ENCODE data around the gene EEA1.

EEA1 gene

GRCh38 chr12:92877904-92878303, 51.2 kb downstream of the EEA1 start:
- no peak overlapping the region for H3K4me3 ChIP-seq (ENCODE audit: low read depth, low read length)
- DNase-seq (ENCODE audit: low read depth): no peak
- TF ChIP-seq CTCF (IDR thresholded peaks at IDR 0.05; ENCODE audit: insufficient read depth, low read depth, low read length, missing control alignments): no peak

- TF ChIP-seq CTCF (IDR thresholded peaks at IDR 0.05; ENCODE audit: insufficient read depth, low read depth, low read length, missing control alignments): no peak
- H3K4me3 ChIP-seq (ENCODE audit: low read depth, low read length): no peak overlapping the region
- no peak for DNase-seq (ENCODE audit: low read depth)
These were observed 52.6 kb downstream of the EEA1 start for GRCh38 chr12:92876496-92876895.

DNA sequence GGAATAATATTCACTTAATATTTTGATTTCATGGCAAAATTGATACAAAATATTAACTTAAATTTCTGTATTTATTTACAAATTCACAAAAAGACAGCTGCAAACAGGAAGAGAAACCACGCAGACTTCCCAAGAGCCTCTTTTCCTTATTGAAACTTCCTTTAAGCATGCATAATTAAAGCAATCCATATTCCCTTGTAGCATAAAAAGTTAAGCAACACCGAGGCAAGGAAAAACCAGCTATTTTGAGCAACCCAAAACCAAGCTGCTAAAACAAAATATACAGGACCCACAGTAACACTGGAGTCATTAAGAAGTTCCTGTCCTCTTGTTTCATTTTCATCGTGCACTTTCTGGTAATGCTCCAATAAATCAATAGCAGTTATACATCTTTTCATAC, 58.0 kb downstream of the EEA1 start:
- no peak overlapping the region for H3K4me3 ChIP-seq (ENCODE audit: low read depth, low read length)
- DNase-seq (ENCODE audit: low read depth): no peak
- TF ChIP-seq CTCF (IDR thresholded peaks at IDR 0.05; ENCODE audit: insufficient read depth, low read depth, low read length, missing control alignments): no peak

- DNase-seq (ENCODE audit: low read depth): no peak
- no peak for TF ChIP-seq CTCF (IDR thresholded peaks at IDR 0.05; ENCODE audit: insufficient read depth, low read depth, low read length, missing control alignments)
- no peak overlapping the region for H3K4me3 ChIP-seq (ENCODE audit: low read depth, low read length)
These were observed 62.7 kb downstream of the EEA1 start for GRCh38 chr12:92866418-92866817.

DNA sequence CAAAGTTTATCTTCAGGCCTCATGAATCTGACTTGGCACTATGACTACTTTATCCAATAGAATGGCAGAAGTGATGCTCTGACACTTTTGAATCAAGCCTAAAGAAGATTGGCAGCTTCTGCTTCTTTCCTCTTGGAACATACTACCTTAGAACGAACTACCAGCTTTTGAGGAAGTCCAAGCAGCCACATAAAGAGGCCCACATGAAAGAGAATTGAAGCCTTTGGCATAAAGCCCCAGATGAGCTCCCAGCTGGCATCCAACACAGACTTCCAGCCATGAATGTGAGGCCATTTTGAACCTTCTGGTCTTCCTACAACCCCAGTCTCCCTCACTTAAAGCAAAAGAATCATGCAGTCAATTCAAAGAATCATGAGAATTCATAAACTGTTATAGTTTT, 65.8 kb downstream of the EEA1 start:
- no peak overlapping the region for H3K4me3 ChIP-seq (ENCODE audit: low read depth, low read length)
- TF ChIP-seq CTCF (IDR thresholded peaks at IDR 0.05; ENCODE audit: insufficient read depth, low read depth, low read length, missing control alignments): no peak
- no peak for DNase-seq (ENCODE audit: low read depth)

DNA sequence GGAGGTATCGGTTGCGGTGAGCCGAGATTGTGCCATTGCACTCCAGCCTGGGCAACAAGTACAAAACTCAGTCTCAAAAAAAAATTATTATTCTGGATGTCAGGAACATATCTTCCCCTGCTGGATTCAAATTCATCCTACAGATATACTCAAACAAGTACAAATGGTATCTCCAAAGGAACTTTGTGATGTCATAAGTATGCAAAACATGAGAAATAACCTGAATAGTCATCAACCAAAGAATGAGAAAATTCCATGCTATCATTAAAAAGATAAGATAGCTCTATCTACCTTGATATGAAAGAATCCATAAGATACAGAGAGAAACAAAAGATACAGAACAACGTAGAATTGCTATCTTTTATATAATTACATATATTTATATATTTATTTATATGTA, 67.7 kb downstream of the EEA1 start:
- TF ChIP-seq CTCF (IDR thresholded peaks at IDR 0.05; ENCODE audit: insufficient read depth, low read depth, low read length, missing control alignments): no peak
- DNase-seq (ENCODE audit: low read depth): no peak
- H3K4me3 ChIP-seq (ENCODE audit: low read depth, low read length): no peak overlapping the region

- H3K4me3 ChIP-seq (ENCODE audit: low read depth, low read length): no peak overlapping the region
- DNase-seq (ENCODE audit: low read depth): no peak
- TF ChIP-seq CTCF (IDR thresholded peaks at IDR 0.05; ENCODE audit: insufficient read depth, low read depth, low read length, missing control alignments): no peak
These were observed 68.6 kb downstream of the EEA1 start for GRCh38 chr12:92860521-92860920.

Data from GM12865 (cell line).